ENCODE results near the gene L3MBTL4. TPM values are rescaled to one million over a fixed set of nuclear protein-coding genes. Genes with fewer than 3 reads are reported as not detected.
"Not testable (repeated sequence)": the region's sequence is repeated elsewhere in the genome, so short reads cannot be mapped to it uniquely, and the experiment has no call there.

Gene L3MBTL4
- total RNA-seq, 6 experiments from 2014 or later = 8.2 to 16.0 (median 11.3) TPM

DNA sequence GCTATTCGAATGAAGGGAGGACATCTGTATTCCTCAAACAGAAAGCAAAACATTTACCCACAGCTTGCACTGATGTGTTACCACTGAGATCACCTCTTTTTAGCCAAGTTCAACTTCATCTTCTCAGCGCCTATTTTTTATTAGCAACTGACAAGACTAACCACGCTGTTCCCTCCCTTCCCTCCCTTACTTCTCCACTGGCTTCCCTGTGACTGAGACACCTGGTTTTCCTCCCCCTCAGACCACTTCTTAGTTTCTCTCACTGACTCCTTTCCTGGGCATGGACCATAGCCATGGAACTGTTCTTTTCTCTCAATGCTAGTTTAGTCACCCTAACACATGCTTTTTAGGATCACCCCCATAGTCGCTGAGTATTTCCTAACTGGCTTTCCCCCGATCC lies 3.3 kb downstream of the L3MBTL4 start:
- no peak for TF ChIP-seq POLR2A (IDR thresholded peaks at IDR 0.05)
- TF ChIP-seq, protein P1, sequence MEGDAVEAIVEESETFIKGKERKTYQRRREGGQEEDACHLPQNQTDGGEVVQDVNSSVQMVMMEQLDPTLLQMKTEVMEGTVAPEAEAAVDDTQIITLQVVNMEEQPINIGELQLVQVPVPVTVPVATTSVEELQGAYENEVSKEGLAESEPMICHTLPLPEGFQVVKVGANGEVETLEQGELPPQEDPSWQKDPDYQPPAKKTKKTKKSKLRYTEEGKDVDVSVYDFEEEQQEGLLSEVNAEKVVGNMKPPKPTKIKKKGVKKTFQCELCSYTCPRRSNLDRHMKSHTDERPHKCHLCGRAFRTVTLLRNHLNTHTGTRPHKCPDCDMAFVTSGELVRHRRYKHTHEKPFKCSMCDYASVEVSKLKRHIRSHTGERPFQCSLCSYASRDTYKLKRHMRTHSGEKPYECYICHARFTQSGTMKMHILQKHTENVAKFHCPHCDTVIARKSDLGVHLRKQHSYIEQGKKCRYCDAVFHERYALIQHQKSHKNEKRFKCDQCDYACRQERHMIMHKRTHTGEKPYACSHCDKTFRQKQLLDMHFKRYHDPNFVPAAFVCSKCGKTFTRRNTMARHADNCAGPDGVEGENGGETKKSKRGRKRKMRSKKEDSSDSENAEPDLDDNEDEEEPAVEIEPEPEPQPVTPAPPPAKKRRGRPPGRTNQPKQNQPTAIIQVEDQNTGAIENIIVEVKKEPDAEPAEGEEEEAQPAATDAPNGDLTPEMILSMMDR (IDR thresholded peaks at IDR 0.05) = no peak
- Histone ChIP-seq H3K27me3 (no peaks in the 10 kb centered on the region), H3K27ac (no peak overlapping the region), H3K4me1 (peaks cover 0 to 19% (median 8%) of the 10 kb centered on the region in 4 donors), H3K36me3 (no peaks in the 10 kb centered on the region), H3K4me3 (no peak overlapping the region), H3K9me3 (no peaks in the 10 kb centered on the region)
- WGBS (ENCODE audit: insufficient coverage, low coverage, low lambda C conversion rate, missing lambda C conversion rate) = 33% methylated on average over 5 of the region's 5 CpGs
- ATAC-seq = no peak
- DNase-seq = no peak
- intact Hi-C loops (cut with DNase I) = loop anchor here in 1 of 2 donors (10.0 kb wide), 1 partner anchor 47 kb away; no protein-coding TSS in a partner anchor

DNA sequence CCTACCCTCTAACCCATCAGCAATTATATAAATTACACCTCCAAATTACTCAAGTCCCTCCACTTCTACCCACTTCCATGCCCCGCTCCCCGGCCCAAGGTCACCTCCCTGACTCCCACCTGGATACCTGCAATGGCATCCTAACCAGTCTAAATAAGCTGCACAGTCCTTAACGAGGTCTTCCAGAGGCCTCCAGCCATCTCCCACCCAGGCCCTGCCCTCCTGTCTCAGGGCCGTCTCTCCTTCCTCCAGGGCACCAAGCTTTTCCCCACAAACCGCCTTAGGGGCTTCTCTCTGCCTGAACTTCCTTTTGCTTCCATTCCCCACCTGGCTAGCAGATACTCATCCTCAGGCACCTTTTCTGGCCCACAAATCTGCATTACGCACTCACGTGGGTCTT lies 4.8 kb downstream of the L3MBTL4 start:
- intact Hi-C loops (cut with DNase I) = loop anchor here in 1 of 2 donors (10.0 kb wide), 1 partner anchor 45 kb away; no protein-coding TSS in a partner anchor
- no peak for ATAC-seq
- Histone ChIP-seq H3K9me3 (no peaks in the 10 kb centered on the region), H3K4me1 (peaks cover 0 to 32% (median 11%) of the 10 kb centered on the region in 4 donors), H3K36me3 (no peaks in the 10 kb centered on the region), H3K4me3 (no peak overlapping the region), H3K27ac (no peak overlapping the region), H3K27me3 (no peaks in the 10 kb centered on the region)
- 92% methylated on average over 7 of the region's 7 CpGs for WGBS (ENCODE audit: insufficient coverage, low coverage, low lambda C conversion rate, missing lambda C conversion rate)
- TF ChIP-seq POLR2A (IDR thresholded peaks at IDR 0.05) = no peak
- TF ChIP-seq, protein P1 (IDR thresholded peaks at IDR 0.05) = no peak
- DNase-seq = no peak

DNA sequence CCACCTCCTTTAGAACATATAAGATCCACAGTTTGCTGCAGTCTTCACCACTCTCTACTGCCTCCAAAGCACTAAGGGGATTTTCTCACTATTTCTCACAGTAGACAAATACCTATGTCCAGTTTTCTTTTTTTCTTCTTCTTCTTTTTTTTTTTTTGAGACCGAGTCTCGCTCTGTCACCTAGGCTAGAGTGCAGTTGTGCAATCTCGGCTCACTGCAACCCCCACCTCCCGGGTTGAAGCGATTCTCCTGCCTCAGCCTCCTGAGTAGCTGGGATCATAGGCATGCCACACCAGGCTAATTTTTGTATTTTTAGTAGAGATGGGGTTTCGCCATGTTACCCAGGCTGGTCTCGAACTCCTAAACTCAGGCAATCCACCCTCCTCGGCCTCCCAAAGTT lies 6.2 kb downstream of the L3MBTL4 start:
- intact Hi-C loops (cut with DNase I) = not testable (repeated sequence)
- WGBS (ENCODE audit: insufficient coverage, low coverage, low lambda C conversion rate, missing lambda C conversion rate) = 66% methylated on average over 8 of the region's 8 CpGs

DNA sequence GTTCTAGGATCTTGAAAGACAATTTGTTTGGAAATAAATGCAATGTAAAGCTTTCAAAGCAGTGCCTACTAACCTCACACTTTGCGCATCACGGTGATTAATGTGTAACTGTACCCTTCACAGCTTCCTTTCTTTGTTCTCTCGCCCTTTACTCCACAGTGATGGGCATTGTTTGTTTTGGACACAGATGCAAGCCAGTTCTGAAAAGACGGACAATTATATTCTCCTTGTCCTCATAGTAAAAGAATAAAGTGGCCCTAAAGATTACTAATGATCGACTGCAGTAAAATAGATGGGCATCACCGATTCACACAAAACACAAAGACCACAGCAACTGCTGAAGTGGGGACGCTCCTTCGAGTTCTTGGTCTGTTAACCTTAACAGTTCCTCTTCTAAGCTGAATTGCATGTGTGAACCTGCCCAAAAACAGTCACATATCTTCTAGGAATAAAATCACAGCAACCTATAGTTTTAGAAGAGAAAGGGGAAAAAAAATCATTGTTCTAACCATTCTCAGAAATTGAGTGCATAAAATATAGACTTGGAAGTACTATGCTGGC lies 7.7 kb downstream of the L3MBTL4 start:
- ATAC-seq = peak; percentile 80 to 88 (median 83)
- no peak for DNase-seq
- 39% methylated on average over 8 of the region's 8 CpGs for WGBS (ENCODE audit: insufficient coverage, low coverage, low lambda C conversion rate, missing lambda C conversion rate)

More for the DNA sequence above, 6.2 kb downstream of the L3MBTL4 start:
- not testable (repeated sequence) for H3K27ac ChIP-seq, H3K36me3 ChIP-seq, H3K9me3 ChIP-seq, H3K4me3 ChIP-seq, ATAC-seq, DNase-seq, H3K27me3 ChIP-seq
- peaks cover 0 to 32% (median 11%) of the 10 kb centered on the region in 4 donors for H3K4me1 ChIP-seq

More for the DNA sequence above, 7.7 kb downstream of the L3MBTL4 start:
- intact Hi-C loops (cut with DNase I) = no loop called here
- Histone ChIP-seq H3K27ac (peak overlapping the region in 2 of 3 donors; percentile 16 to 61), H3K9me3 (no peaks in the 10 kb centered on the region), H3K36me3 (no peaks in the 10 kb centered on the region), H3K4me1 (peaks cover 0 to 34% (median 8%) of the 10 kb centered on the region in 4 donors), H3K4me3 (no peak overlapping the region), H3K27me3 (no peaks in the 10 kb centered on the region)
- TF ChIP-seq, protein P1 (IDR thresholded peaks at IDR 0.05) = no peak
- TF ChIP-seq POLR2A (IDR thresholded peaks at IDR 0.05) = no peak
